Suprapubic skin (tissue), 3 donors: ENCODE data around the gene INO80E.

Experiments
- CTCF ChIP-seq, 2 donors: fragments of 200-600 bp in 1 of 2; fragments of 450-650 bp in 1 of 2; sonication (generic) in 1 of 2; IDR thresholded peaks; one replicate each; pipeline ENCODE4 v1.5.1; 2016 to 2019; ENCODE audit warnings: antibody characterized with exemption in 2 of 2, mild to moderate bottlenecking in 1 of 2, moderate library complexity in 1 of 2
- EP300 ChIP-seq: sonication (generic); formaldehyde crosslinking; IDR thresholded peaks from one replicate; pipeline ENCODE4 v1.6.1; 2017; ENCODE audit warnings: antibody characterized with exemption
- POLR2A ChIP-seq, 2 donors: fragments of 450-650 bp; IDR thresholded peaks; one replicate each; pipeline ENCODE4 v1.6.1; 2017; ENCODE audit warnings: antibody characterized with exemption in 2 of 2, mild to moderate bottlenecking in 2 of 2, moderate library complexity in 2 of 2

GRCh38 chr16:30031477-30031918 lies 35.5 kb downstream of the INO80E start:
- TF ChIP-seq CTCF (IDR thresholded peaks at IDR 0.05) (no peak), POLR2A (IDR thresholded peaks at IDR 0.05) (no peak), EP300 (no peak)
